H1 (cell line): ENCODE results near the gene SEC14L3. TPM values are rescaled to one million over a fixed set of nuclear protein-coding genes. Genes with fewer than 3 reads are reported as not detected.

Source experiments
- CTCF ChIA-PET: fragments of 300-600 bp; sonication (Branson Sonifier 250); formaldehyde crosslinking; loops from one replicate; lab custom pipeline; 2021; ENCODE audit not compliant: partially characterized antibody; lab: Charles Lee
- POLR2A ChIA-PET: fragments of 300-600 bp; sonication (Branson Sonifier 250); formaldehyde crosslinking; loops from one replicate; lab custom pipeline; 2021; ENCODE audit warnings: inconsistent platforms; ENCODE audit not compliant: partially characterized antibody; lab: Charles Lee
- DNase-seq, 2 experiments: peaks; one replicate each; pipeline versions ENCODE4 v3.0.0 to v3.0.0-alpha.2; 2010 to 2022; ENCODE audit warnings: low spot score in 2 of 2, low read depth in 1 of 2, mixed read lengths in 1 of 2
- FAIRE-seq: peaks from 2 replicates; lab custom pipeline; 2011; peaks lifted over from hg19 to GRCh38; lab: Jason Lieb, UNC
- H2AFZ ChIP-seq: 2 replicates; pipeline ENCODE4 v1.8.1; 2012; ENCODE audit warnings: low read length, inconsistent platforms
- H2AK5ac ChIP-seq: 2 replicates; pipeline ENCODE4 v1.6.1; 2013; ENCODE audit warnings: low read depth, low read length
- H2BK120ac ChIP-seq: replicated peaks from 2 replicates; pipeline ENCODE3; 2013; ENCODE audit warnings: low read depth, low read length, inconsistent platforms
- H2BK12ac ChIP-seq: 2 replicates; pipeline ENCODE4 v1.6.1; 2013; ENCODE audit warnings: low read depth, low read length
- H2BK15ac ChIP-seq: 2 replicates; pipeline ENCODE4 v1.6.1; 2013; ENCODE audit warnings: low read length
- H2BK20ac ChIP-seq: 2 replicates; pipeline ENCODE4 v1.6.1; 2013; ENCODE audit warnings: low read length
- H2BK5ac ChIP-seq: 2 replicates; pipeline ENCODE4 v1.6.1; 2013; ENCODE audit warnings: low read depth, low read length
- H3K14ac ChIP-seq: 2 replicates; pipeline ENCODE4 v1.6.1; 2013; ENCODE audit warnings: inconsistent platforms; ENCODE audit not compliant: insufficient read length
- H3K18ac ChIP-seq: 2 replicates; pipeline ENCODE4 v1.6.1; 2013; ENCODE audit warnings: low read length; ENCODE audit errors: extremely low read depth
- H3K23ac ChIP-seq: 2 replicates; pipeline ENCODE4 v1.6.1; 2013; ENCODE audit warnings: inconsistent platforms; ENCODE audit not compliant: insufficient read length
- H3K23me2 ChIP-seq: 2 replicates; pipeline ENCODE4 v1.6.1; 2013; ENCODE audit warnings: low read depth, low read length
- H3K27ac ChIP-seq: 2 replicates; pipeline ENCODE4 v1.6.1; 2011; ENCODE audit warnings: low read depth, low read length, inconsistent platforms
- H3K27me3 ChIP-seq, 4 experiments: replicated peaks in 1 of 4; 1 replicate in 1 of 4; 2 replicates in 3 of 4; pipeline versions ENCODE4 v1.6.1 to v1.8.1; 2011 to 2013; ENCODE audit warnings: low read length in 3 of 4, mild to moderate bottlenecking in 3 of 4, inconsistent platforms in 2 of 4, mixed read lengths in 2 of 4, moderate library complexity in 1 of 4; ENCODE audit not compliant: control insufficient read depth in 3 of 4, insufficient read depth in 3 of 4; ENCODE audit errors: extremely low read depth in 1 of 4
- H3K36me3 ChIP-seq, 4 experiments: 2 replicates each; pipeline versions ENCODE4 v1.6.1 to v1.8.1; 2011 to 2013; ENCODE audit warnings: mild to moderate bottlenecking in 4 of 4, low read length in 3 of 4, moderate library complexity in 2 of 4, control low read depth in 1 of 4, inconsistent platforms in 1 of 4; ENCODE audit not compliant: insufficient read depth in 4 of 4, control insufficient read depth in 2 of 4
- H3K4ac ChIP-seq: replicated peaks from 2 replicates; pipeline ENCODE3; 2013; ENCODE audit warnings: low read length, low read depth, mixed read lengths, inconsistent platforms; ENCODE audit not compliant: insufficient read length
- H3K4me1 ChIP-seq, 4 experiments: replicated peaks in 1 of 4; 1 replicate in 1 of 4; 2 replicates in 3 of 4; pipeline versions ENCODE4 v1.6.1 to v1.8.1; 2011 to 2013; ENCODE audit warnings: low read length in 3 of 4, inconsistent platforms in 2 of 4, mixed read lengths in 1 of 4; ENCODE audit not compliant: insufficient read depth in 4 of 4, control insufficient read depth in 3 of 4
- H3K4me2 ChIP-seq, 2 experiments: 2 replicates each; pipeline versions ENCODE4 v1.6.1 to v1.8.1; 2011 to 2013; ENCODE audit warnings: low read depth in 2 of 2, low read length in 2 of 2, control low read depth in 1 of 2, inconsistent platforms in 1 of 2, mild to moderate bottlenecking in 1 of 2; ENCODE audit not compliant: insufficient read depth in 1 of 2
- H3K4me3 ChIP-seq, 4 experiments: fragments of 200-600, 300-600 bp in 1 of 4; sonication (generic), shearing (Covaris generic), sonication (Bioruptor Twin) in 1 of 4; 2 replicates each; pipeline versions ENCODE4 v1.5.1 to v1.8.1; 2011 to 2016; ENCODE audit warnings: low read length in 4 of 4, low read depth in 3 of 4, control low read depth in 2 of 4, inconsistent platforms in 2 of 4, mild to moderate bottlenecking in 2 of 4, mixed read lengths in 1 of 4, moderate library complexity in 1 of 4; ENCODE audit not compliant: insufficient read depth in 2 of 4; ENCODE audit errors: extremely low read depth in 1 of 4
- H3K56ac ChIP-seq: replicated peaks from 2 replicates; pipeline ENCODE3; 2013; ENCODE audit warnings: low read depth, mild to moderate bottlenecking, mixed read lengths, low read length, inconsistent platforms; ENCODE audit not compliant: insufficient read length
- H3K79me1 ChIP-seq: 2 replicates; pipeline ENCODE4 v1.6.1; 2013; ENCODE audit warnings: low read depth, low read length, control low read depth
- H3K79me2 ChIP-seq, 2 experiments: 2 replicates each; pipeline versions ENCODE4 v1.6.1 to v1.8.1; 2012 to 2013; ENCODE audit warnings: low read length in 2 of 2, mild to moderate bottlenecking in 2 of 2, inconsistent platforms in 1 of 2; ENCODE audit not compliant: insufficient read depth in 2 of 2, control insufficient read depth in 1 of 2
- H3K9ac ChIP-seq, 4 experiments: replicated peaks in 1 of 4; 1 replicate in 1 of 4; 2 replicates in 3 of 4; pipeline versions ENCODE4 v1.6.1 to v1.8.1; 2011 to 2013; ENCODE audit warnings: low read depth in 3 of 4, low read length in 3 of 4, control low read depth in 2 of 4, mild to moderate bottlenecking in 2 of 4, moderate library complexity in 2 of 4, inconsistent platforms in 1 of 4; ENCODE audit errors: extremely low read depth in 1 of 4
- H3K9me3 ChIP-seq, 2 experiments: 2 replicates each; pipeline versions ENCODE4 v1.6.1 to v1.8.1; 2012 to 2013; ENCODE audit warnings: mild to moderate bottlenecking in 2 of 2, moderate library complexity in 2 of 2, control low read depth in 1 of 2, inconsistent platforms in 1 of 2, low read depth in 1 of 2, low read length in 1 of 2, mixed read lengths in 1 of 2; ENCODE audit not compliant: insufficient read depth in 2 of 2
- H4K20me1 ChIP-seq, 2 experiments: replicated peaks in 1 of 2; 2 replicates each; pipeline versions ENCODE3 to v1.8.1; 2011 to 2013; ENCODE audit warnings: inconsistent platforms in 2 of 2, low read length in 2 of 2, mild to moderate bottlenecking in 1 of 2; ENCODE audit not compliant: insufficient read depth in 2 of 2, control insufficient read depth in 1 of 2
- H4K5ac ChIP-seq: 2 replicates; pipeline ENCODE4 v1.6.1; 2013; ENCODE audit warnings: low read length, low read depth, mixed read lengths, inconsistent platforms; ENCODE audit not compliant: insufficient read length
- H4K8ac ChIP-seq: 2 replicates; pipeline ENCODE4 v1.8.0; 2013; ENCODE audit warnings: mild to moderate bottlenecking, moderate library complexity, low read length, inconsistent platforms; ENCODE audit not compliant: insufficient read depth; ENCODE audit errors: extremely low read depth
- H4K91ac ChIP-seq: replicated peaks from 2 replicates; pipeline ENCODE3; 2013; ENCODE audit warnings: low read length, mixed read lengths, inconsistent platforms; ENCODE audit not compliant: insufficient read length
- HDAC2 ChIP-seq, 2 experiments: fragments of 300-600 bp in 1 of 2; sonication (generic) in 1 of 2; IDR thresholded peaks; 2 replicates each; pipeline ENCODE4 v1.6.1; 2011 to 2012; ENCODE audit warnings: low read depth in 2 of 2, low read length in 2 of 2, mild to moderate bottlenecking in 2 of 2, moderate library complexity in 2 of 2, borderline replicate concordance in 1 of 2, inconsistent platforms in 1 of 2
- HDAC6 ChIP-seq: IDR thresholded peaks from one replicate; pipeline ENCODE4 v1.7.1; 2012; ENCODE audit warnings: low read depth, mild to moderate bottlenecking, inconsistent platforms, low read length, moderate library complexity
- SAP30 ChIP-seq: fragments of 300-600 bp; sonication (generic); IDR thresholded peaks from 2 replicates; pipeline ENCODE4 v1.7.1; 2012; ENCODE audit warnings: low read length, moderate library complexity, mild to moderate bottlenecking, inconsistent platforms; ENCODE audit not compliant: insufficient read depth, insufficient replicate concordance
- SP1 ChIP-seq: IDR thresholded peaks from 2 replicates; pipeline ENCODE4 v1.6.1; 2011; ENCODE audit warnings: low read depth, low read length
- TAF1 ChIP-seq: IDR thresholded peaks from 2 replicates; pipeline ENCODE4 v1.6.1; 2011; ENCODE audit warnings: mild to moderate bottlenecking, low read depth, low read length
- TAF7 ChIP-seq: optimal IDR thresholded peaks from 2 replicates; pipeline ENCODE3; 2011; ENCODE audit warnings: low read depth, mild to moderate bottlenecking, inconsistent platforms, low read length, moderate library complexity, borderline replicate concordance
- WGBS, 2 experiments: shearing (Covaris generic) in 1 of 2; methylation state at CpG; one replicate each; pipeline versions ENCODE4 v1.1.6 to v1.1.7; 2013 to 2015; ENCODE audit warnings: low lambda C conversion rate in 2 of 2, mixed read lengths in 2 of 2, inconsistent platforms in 1 of 2, low coverage in 1 of 2, missing lambda C conversion rate in 1 of 2; ENCODE audit not compliant: insufficient replicate concordance in 2 of 2, insufficient coverage in 1 of 2, insufficient read length in 1 of 2; ENCODE audit errors: extremely low coverage in 1 of 2, missing lambda C conversion rate in 1 of 2; 5-methylcytosine and 5-hydroxymethylcytosine counted together
- polyA plus RNA-seq, 7 experiments: library from polyadenylated mRNA; depleted of rRNA in 3 of 7; stranded (reverse) in 5 of 7; unstranded in 2 of 7; fragments of >200 nt in 5 of 7; fragments of 200-250 nt in 2 of 7; gene quantifications; 1 replicate in 5 of 7; 2 replicates in 1 of 7; 4 replicates in 1 of 7; pipeline versions ENCODE4 v1.2.1 to v1.2.3, GENCODE V29; 2011 to 2013; ENCODE audit warnings: missing spikeins in 2 of 7, mixed read lengths in 2 of 7
- total RNA-seq: library from RNA; stranded (reverse); fragmentation: NEBNext Ultra II Directional; extraction: Animal tissue kit (Norgen Biotek cat#: 25700); gene quantifications from 2 replicates; pipeline ENCODE4 v1.2.1, GENCODE V29; 2021

SEC14L3 gene
- total and polyA plus RNA-seq, 2 of the 8 experiments (the other 6 are each of a cell fraction or from before 2014, with no cell fraction given), result not detected

- H3K9ac ChIP-seq, result no peak overlapping the region
- ChIA-PET CTCF (interaction anchor here (0.6 to 1.2 kb wide), 4 partner anchors 25 to 312 kb away, joined by 3 to 5 read pairs (median 3); no protein-coding TSS in a partner anchor), POLR2A (interaction anchor here (0.6 to 1.0 kb wide), 2 partner anchors 18 to 20 kb away, joined by 3 read pairs; no protein-coding TSS in a partner anchor)
- H3K36me3 ChIP-seq, result no peaks in the 10 kb centered on the region
- H4K20me1 ChIP-seq, result no peaks in the 10 kb centered on the region
- H4K91ac ChIP-seq, result no peak overlapping the region
- H2BK12ac ChIP-seq, result no peak overlapping the region
- no peak overlapping the region for H4K5ac ChIP-seq
- no peak overlapping the region for H3K18ac ChIP-seq
- no peak overlapping the region for H3K4me3 ChIP-seq
- no peaks in the 10 kb centered on the region for H3K79me1 ChIP-seq
- H3K9me3 ChIP-seq, result no peaks in the 10 kb centered on the region
- 93% methylated on average over 9 of the region's 9 CpGs; no CpG with 5 or more reads in 1 of the 2 experiments for WGBS, 2 experiments
- H2AK5ac ChIP-seq, result no peak overlapping the region
- no peak overlapping the region for H3K4me2 ChIP-seq
- no peak overlapping the region for H3K4ac ChIP-seq
- no peaks in the 10 kb centered on the region for H3K23me2 ChIP-seq
- H3K4me1 ChIP-seq, result no peaks in the 10 kb centered on the region; a peak in 1 of 7 replicates
- TF ChIP-seq SP1 (no peak), HDAC2 (IDR thresholded peaks at IDR 0.05; ENCODE audit: borderline replicate concordance in 1 of 2, low read depth in 2 of 2, low read length in 2 of 2) (no peak), HDAC6 (no peak), TAF7 (no peak), SAP30 (no peak), TAF1 (no peak)
- H3K56ac ChIP-seq, result no peak overlapping the region
- no peak overlapping the region for H3K14ac ChIP-seq
- no peak overlapping the region for H2AFZ ChIP-seq
- H3K79me2 ChIP-seq, result no peaks in the 10 kb centered on the region
- DNase-seq (no peak), FAIRE-seq (no peak)
- H3K27me3 ChIP-seq, result no peaks in the 10 kb centered on the region
- no peak overlapping the region for H3K27ac ChIP-seq
- no peak overlapping the region for H2BK15ac ChIP-seq
- H2BK5ac ChIP-seq, result no peak overlapping the region
- H4K8ac ChIP-seq, result no peak overlapping the region
- H2BK20ac ChIP-seq, result no peak overlapping the region
- H2BK120ac ChIP-seq, result no peak overlapping the region
- no peak overlapping the region for H3K23ac ChIP-seq
Measured at GRCh38 chr22:30511109-30511508, 39.3 kb upstream of the SEC14L3 start.
